ENCODE results near the gene PIK3R2. TPM values are rescaled to one million over a fixed set of nuclear protein-coding genes. Genes with fewer than 3 reads are reported as not detected.

PIK3R2 gene
- total and polyA plus RNA-seq, 2 experiments from 2014 or later, result 8.5 to 66.6 TPM

- TF ChIP-seq ZNF462 (CRISPR knock-in tag; IDR thresholded peaks at IDR 0.05) (no peak), EZH2phosphoT487 (IDR thresholded peaks at IDR 0.05; ENCODE audit: unreplicated experiment) (no peak), CREB1 (CRISPR knock-in tag; IDR thresholded peaks at IDR 0.05; ENCODE audit: low read depth) (no peak), ZNF331 (CRISPR knock-in tag; IDR thresholded peaks at IDR 0.05; ENCODE audit: low read depth) (no peak), EZH2 (IDR thresholded peaks at IDR 0.05; ENCODE audit: low read depth, unreplicated experiment) (no peak), POLR2AphosphoS5 (IDR thresholded peaks at IDR 0.05; ENCODE audit: low read depth) (no peak)
- TF ChIP-seq, protein P1, sequence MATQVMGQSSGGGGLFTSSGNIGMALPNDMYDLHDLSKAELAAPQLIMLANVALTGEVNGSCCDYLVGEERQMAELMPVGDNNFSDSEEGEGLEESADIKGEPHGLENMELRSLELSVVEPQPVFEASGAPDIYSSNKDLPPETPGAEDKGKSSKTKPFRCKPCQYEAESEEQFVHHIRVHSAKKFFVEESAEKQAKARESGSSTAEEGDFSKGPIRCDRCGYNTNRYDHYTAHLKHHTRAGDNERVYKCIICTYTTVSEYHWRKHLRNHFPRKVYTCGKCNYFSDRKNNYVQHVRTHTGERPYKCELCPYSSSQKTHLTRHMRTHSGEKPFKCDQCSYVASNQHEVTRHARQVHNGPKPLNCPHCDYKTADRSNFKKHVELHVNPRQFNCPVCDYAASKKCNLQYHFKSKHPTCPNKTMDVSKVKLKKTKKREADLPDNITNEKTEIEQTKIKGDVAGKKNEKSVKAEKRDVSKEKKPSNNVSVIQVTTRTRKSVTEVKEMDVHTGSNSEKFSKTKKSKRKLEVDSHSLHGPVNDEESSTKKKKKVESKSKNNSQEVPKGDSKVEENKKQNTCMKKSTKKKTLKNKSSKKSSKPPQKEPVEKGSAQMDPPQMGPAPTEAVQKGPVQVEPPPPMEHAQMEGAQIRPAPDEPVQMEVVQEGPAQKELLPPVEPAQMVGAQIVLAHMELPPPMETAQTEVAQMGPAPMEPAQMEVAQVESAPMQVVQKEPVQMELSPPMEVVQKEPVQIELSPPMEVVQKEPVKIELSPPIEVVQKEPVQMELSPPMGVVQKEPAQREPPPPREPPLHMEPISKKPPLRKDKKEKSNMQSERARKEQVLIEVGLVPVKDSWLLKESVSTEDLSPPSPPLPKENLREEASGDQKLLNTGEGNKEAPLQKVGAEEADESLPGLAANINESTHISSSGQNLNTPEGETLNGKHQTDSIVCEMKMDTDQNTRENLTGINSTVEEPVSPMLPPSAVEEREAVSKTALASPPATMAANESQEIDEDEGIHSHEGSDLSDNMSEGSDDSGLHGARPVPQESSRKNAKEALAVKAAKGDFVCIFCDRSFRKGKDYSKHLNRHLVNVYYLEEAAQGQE (IDR thresholded peaks at IDR 0.05; ENCODE audit: unreplicated experiment), result no peak
These were observed 45.0 kb downstream of the PIK3R2 start (continued) for GRCh38 chr19:18197941-18198340.

Measured in GM23338 (cell line).